SK-N-SH (cell line): Measurements from ENCODE around the gene GCLC. TPM values are rescaled to one million over a fixed set of nuclear protein-coding genes. Genes with fewer than 3 reads are reported as not detected.

Source experiments
- CTCF ChIA-PET: fragments of 300-600, 350-600 bp; formaldehyde crosslinking; extraction: SDS; loops from one replicate; lab custom pipeline; 2021; lab: Yijun Ruan, JAX
- POLR2A ChIA-PET: fragments of 350-600 bp; sonication (Branson Sonifier 250); formaldehyde crosslinking; extraction: SDS; loops from one replicate; lab custom pipeline; 2020; ENCODE audit warnings: antibody characterized with exemption, inconsistent platforms; lab: Yijun Ruan, JAX
- DNase-seq: peaks from one replicate; pipeline ENCODE4 v3.0.0; 2012
- H2AFZ ChIP-seq: fragments of 200-600 bp; sonication (generic); 2 replicates; pipeline ENCODE4 v1.8.1; 2016; ENCODE audit warnings: antibody characterized with exemption, mild to moderate bottlenecking, low read depth
- H3F3A ChIP-seq: fragments of 200-600 bp; sonication (generic); replicated peaks from 2 replicates; pipeline ENCODE3; 2016; ENCODE audit warnings: antibody characterized with exemption, mild to moderate bottlenecking; ENCODE audit not compliant: insufficient read depth
- H3K27ac ChIP-seq, 2 experiments: fragments of 200-500 bp in 1 of 2; fragments of 200-600 bp in 1 of 2; sonication (Bioruptor generic) in 1 of 2; sonication (generic), shearing (Covaris generic) in 1 of 2; 2 replicates each; pipeline versions ENCODE4 v1.5.1 to v1.6.1; 2014 to 2016; ENCODE audit warnings: low read depth in 2 of 2, inconsistent platforms in 1 of 2, low read length in 1 of 2, mild to moderate bottlenecking in 1 of 2, mixed read lengths in 1 of 2
- H3K27me3 ChIP-seq: fragments of 200-600 bp; sonication (generic), shearing (Covaris generic); 2 replicates; pipeline ENCODE4 v1.6.1; 2016; ENCODE audit warnings: mixed run types; ENCODE audit not compliant: insufficient read depth
- H3K36me3 ChIP-seq, 2 experiments: fragments of 200-500 bp in 1 of 2; fragments of 200-600 bp in 1 of 2; sonication (Bioruptor generic) in 1 of 2; sonication (generic) in 1 of 2; replicated peaks in 1 of 2; 2 replicates each; pipeline versions ENCODE3 to v1.5.1; 2014 to 2016; ENCODE audit warnings: low read length in 1 of 2, mild to moderate bottlenecking in 1 of 2; ENCODE audit not compliant: insufficient read depth in 2 of 2, control insufficient read depth in 1 of 2
- H3K4me1 ChIP-seq, 2 experiments: fragments of 200-500 bp in 1 of 2; fragments of 200-600 bp in 1 of 2; sonication (Bioruptor generic) in 1 of 2; sonication (generic), shearing (Covaris generic) in 1 of 2; 2 replicates each; pipeline versions ENCODE4 v1.5.1 to v1.6.1; 2014 to 2016; ENCODE audit warnings: low read depth in 1 of 2, low read length in 1 of 2, mixed run types in 1 of 2; ENCODE audit not compliant: insufficient read depth in 2 of 2, control insufficient read depth in 1 of 2
- H3K4me2 ChIP-seq: fragments of 200-600 bp; sonication (generic), shearing (Covaris generic); 2 replicates; pipeline ENCODE4 v1.6.1; 2017; ENCODE audit warnings: mixed run types
- H3K4me3 ChIP-seq, 2 experiments: fragments of 200-500 bp in 1 of 2; fragments of 200-600 bp in 1 of 2; sonication (Bioruptor generic) in 1 of 2; sonication (generic), shearing (Covaris generic) in 1 of 2; 2 replicates each; pipeline versions ENCODE4 v1.5.1 to v1.8.1; 2014 to 2016; ENCODE audit warnings: low read depth in 2 of 2, inconsistent platforms in 1 of 2, low read length in 1 of 2, mild to moderate bottlenecking in 1 of 2, mixed read lengths in 1 of 2, moderate library complexity in 1 of 2
- H3K79me2 ChIP-seq: fragments of 200-600 bp; sonication (generic); 2 replicates; pipeline ENCODE4 v1.8.1; 2017; ENCODE audit warnings: mild to moderate bottlenecking; ENCODE audit not compliant: insufficient read depth
- H3K9ac ChIP-seq: fragments of 200-600 bp; sonication (generic); 2 replicates; pipeline ENCODE4 v1.6.1; 2017; ENCODE audit warnings: mixed run types
- H3K9me2 ChIP-seq: fragments of 200-600 bp; sonication (generic); 2 replicates; pipeline ENCODE4 v1.6.1; 2017; ENCODE audit warnings: mixed run types
- H3K9me3 ChIP-seq: fragments of 200-600 bp; sonication (generic); 2 replicates; pipeline ENCODE4 v1.6.1; 2017; ENCODE audit warnings: mixed run types, mild to moderate bottlenecking, moderate library complexity
- H4K20me1 ChIP-seq: fragments of 200-600 bp; sonication (generic); 2 replicates; pipeline ENCODE4 v1.6.1; 2017; ENCODE audit warnings: mild to moderate bottlenecking, mixed run types; ENCODE audit not compliant: insufficient read depth
- EZH2phosphoT487 ChIP-seq: fragments of 200-600 bp; sonication (generic); IDR thresholded peaks from 2 replicates; pipeline ENCODE4 v1.6.1; 2017; ENCODE audit warnings: low read depth, mixed run types, mild to moderate bottlenecking, antibody characterized with exemption, moderate library complexity, borderline replicate concordance
- FOSL2 ChIP-seq: IDR thresholded peaks from 2 replicates; pipeline ENCODE4 v1.4.0; 2012; ENCODE audit warnings: low read depth, mild to moderate bottlenecking, moderate library complexity, borderline replicate concordance
- FOXJ3 ChIP-seq: sonication (generic); formaldehyde crosslinking; IDR thresholded peaks from 2 replicates; pipeline ENCODE4 v1.5.1; 2020; ENCODE audit warnings: mild to moderate bottlenecking, missing genetic modification reagents
- NFIC ChIP-seq: IDR thresholded peaks from 2 replicates; pipeline ENCODE4 v1.4.0; 2012; ENCODE audit warnings: borderline replicate concordance
- NRF1 ChIP-seq: IDR thresholded peaks from 2 replicates; pipeline ENCODE4 v1.6.1; 2012; ENCODE audit warnings: low read depth, mild to moderate bottlenecking, low read length
- RAD21 ChIP-seq: IDR thresholded peaks from 2 replicates; pipeline ENCODE4 v1.6.1; 2012; ENCODE audit warnings: mild to moderate bottlenecking, low read length
- RCOR1 ChIP-seq: fragments of 150-350 bp; IDR thresholded peaks from 2 replicates; pipeline ENCODE4 v1.6.1; 2017; ENCODE audit warnings: antibody characterized with exemption, low read length
- TCF12 ChIP-seq: IDR thresholded peaks from 2 replicates; pipeline ENCODE4 v1.4.0; 2012
- TEAD4 ChIP-seq: IDR thresholded peaks from 2 replicates; pipeline ENCODE4 v1.4.0; 2012; ENCODE audit warnings: mild to moderate bottlenecking, borderline replicate concordance; ENCODE audit not compliant: insufficient read depth
- WGBS: methylation state at CpG from one replicate; pipeline ENCODE4 v1.1.6; 2017; ENCODE audit warnings: low lambda C conversion rate; 5-methylcytosine and 5-hydroxymethylcytosine counted together
- polyA plus RNA-seq, 3 experiments: library from polyadenylated mRNA; depleted of rRNA; stranded (reverse); fragments of >200 nt; gene quantifications; 2 replicates each; pipeline ENCODE4 v1.2.3, GENCODE V29; 2012
- TF ChIP-seq, protein P1 (sequence below): IDR thresholded peaks from 2 replicates; pipeline ENCODE4 v1.4.0; 2012; ENCODE audit warnings: low read depth, borderline replicate concordance
- TF ChIP-seq, protein P2 (sequence below): IDR thresholded peaks from 2 replicates; pipeline ENCODE4 v1.6.1; 2012; ENCODE audit warnings: mild to moderate bottlenecking, low read depth, low read length, moderate library complexity
- TF ChIP-seq, protein P3 (sequence below): fragments of 150-350 bp; IDR thresholded peaks from 2 replicates; pipeline ENCODE4 v1.6.1; 2017; ENCODE audit warnings: antibody characterized with exemption, low read length, low read depth, borderline replicate concordance

GCLC gene
- polyA plus RNA-seq, 1 of the 3 experiments (the other 2 are of a cell fraction) = 7.5 TPM

DNA sequence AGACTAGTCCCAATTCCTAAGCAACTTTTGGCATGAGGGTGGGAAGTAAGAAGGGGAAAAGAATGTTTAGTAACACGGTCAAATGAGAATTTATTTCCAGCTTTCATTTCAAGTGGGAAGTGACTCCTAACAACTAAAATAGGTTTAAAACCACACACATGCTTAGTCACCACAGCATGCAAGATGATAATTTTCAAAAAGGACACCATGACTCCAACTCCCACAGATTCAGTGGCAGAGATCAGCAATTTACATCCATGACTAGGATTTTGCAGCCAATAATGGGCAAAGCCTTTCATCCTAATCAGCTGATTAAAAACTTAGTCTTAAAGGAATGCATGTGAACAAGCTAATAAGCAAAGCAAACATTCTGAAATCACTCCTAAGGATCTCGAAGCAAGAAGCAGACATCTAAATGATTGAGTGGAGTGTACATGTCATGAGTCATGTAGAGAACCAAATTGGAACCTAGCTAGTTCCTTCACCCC is 48.1 kb upstream of the GCLC start:
- ChIA-PET CTCF (interaction anchor here (0.6 to 1.0 kb wide), 3 partner anchors 12 to 101 kb away, joined by 3 to 5 read pairs (median 4); no protein-coding TSS in a partner anchor), POLR2A (no interaction called here)
- Histone ChIP-seq H3K27me3 (no peaks in the 10 kb centered on the region), H4K20me1 (no peaks in the 10 kb centered on the region), H3K36me3 (no peaks in the 10 kb centered on the region), H3K4me2 (no peak overlapping the region), H3K79me2 (no peaks in the 10 kb centered on the region), H3K9me3 (no peaks in the 10 kb centered on the region), H3K4me3 (no peak overlapping the region), H3F3A (no peaks in the 10 kb centered on the region), H3K9ac (no peak overlapping the region), H2AFZ (no peak overlapping the region), H3K27ac (no peak overlapping the region), H3K4me1 (no peaks in the 10 kb centered on the region; a peak in 1 of 4 replicates), H3K9me2 (no peaks in the 10 kb centered on the region)
- 30% methylated on average over 2 of the region's 2 CpGs for WGBS
- TF ChIP-seq RCOR1 (no peak), TCF12 (no peak)
- TF ChIP-seq, protein P1, sequence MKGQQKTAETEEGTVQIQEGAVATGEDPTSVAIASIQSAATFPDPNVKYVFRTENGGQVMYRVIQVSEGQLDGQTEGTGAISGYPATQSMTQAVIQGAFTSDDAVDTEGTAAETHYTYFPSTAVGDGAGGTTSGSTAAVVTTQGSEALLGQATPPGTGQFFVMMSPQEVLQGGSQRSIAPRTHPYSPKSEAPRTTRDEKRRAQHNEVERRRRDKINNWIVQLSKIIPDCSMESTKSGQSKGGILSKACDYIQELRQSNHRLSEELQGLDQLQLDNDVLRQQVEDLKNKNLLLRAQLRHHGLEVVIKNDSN = no peak
- no peak for DNase-seq

DNA sequence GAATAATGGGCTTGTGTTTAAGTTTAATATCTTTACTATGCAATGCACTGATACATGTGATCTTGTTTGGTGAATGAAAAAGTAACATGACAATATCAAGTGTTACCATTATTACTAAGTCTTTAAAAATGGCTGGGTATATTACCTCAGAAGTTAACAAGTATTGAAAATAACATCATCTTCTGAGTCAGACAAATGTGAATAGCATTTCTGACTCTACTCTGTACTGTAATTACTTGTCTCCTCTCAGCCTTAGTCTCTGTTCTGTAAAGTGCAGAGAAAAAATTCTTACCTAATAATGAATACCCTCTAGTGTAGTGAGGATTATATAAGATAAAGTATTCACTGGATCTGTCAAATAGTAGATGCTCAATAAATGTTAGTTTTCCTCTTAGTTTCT is 47.0 kb upstream of the GCLC start:
- Histone ChIP-seq H3K36me3 (no peaks in the 10 kb centered on the region), H3K9me3 (no peaks in the 10 kb centered on the region), H3K79me2 (no peaks in the 10 kb centered on the region), H3K4me3 (no peak overlapping the region), H3K27me3 (no peaks in the 10 kb centered on the region), H3K4me2 (no peak overlapping the region), H3K9ac (no peak overlapping the region), H3K9me2 (no peaks in the 10 kb centered on the region), H3F3A (no peaks in the 10 kb centered on the region), H3K4me1 (no peaks in the 10 kb centered on the region; a peak in 1 of 4 replicates), H4K20me1 (no peaks in the 10 kb centered on the region), H3K27ac (no peak overlapping the region), H2AFZ (no peak overlapping the region)
- DNase-seq = no peak
- ChIA-PET POLR2A (no interaction called here), CTCF (no interaction called here)
- TF ChIP-seq RAD21 = no peak
- no peak for TF ChIP-seq NFIC
- TF ChIP-seq, protein P1 = no peak
- no peak for TF ChIP-seq FOXJ3
- TF ChIP-seq, protein P2, sequence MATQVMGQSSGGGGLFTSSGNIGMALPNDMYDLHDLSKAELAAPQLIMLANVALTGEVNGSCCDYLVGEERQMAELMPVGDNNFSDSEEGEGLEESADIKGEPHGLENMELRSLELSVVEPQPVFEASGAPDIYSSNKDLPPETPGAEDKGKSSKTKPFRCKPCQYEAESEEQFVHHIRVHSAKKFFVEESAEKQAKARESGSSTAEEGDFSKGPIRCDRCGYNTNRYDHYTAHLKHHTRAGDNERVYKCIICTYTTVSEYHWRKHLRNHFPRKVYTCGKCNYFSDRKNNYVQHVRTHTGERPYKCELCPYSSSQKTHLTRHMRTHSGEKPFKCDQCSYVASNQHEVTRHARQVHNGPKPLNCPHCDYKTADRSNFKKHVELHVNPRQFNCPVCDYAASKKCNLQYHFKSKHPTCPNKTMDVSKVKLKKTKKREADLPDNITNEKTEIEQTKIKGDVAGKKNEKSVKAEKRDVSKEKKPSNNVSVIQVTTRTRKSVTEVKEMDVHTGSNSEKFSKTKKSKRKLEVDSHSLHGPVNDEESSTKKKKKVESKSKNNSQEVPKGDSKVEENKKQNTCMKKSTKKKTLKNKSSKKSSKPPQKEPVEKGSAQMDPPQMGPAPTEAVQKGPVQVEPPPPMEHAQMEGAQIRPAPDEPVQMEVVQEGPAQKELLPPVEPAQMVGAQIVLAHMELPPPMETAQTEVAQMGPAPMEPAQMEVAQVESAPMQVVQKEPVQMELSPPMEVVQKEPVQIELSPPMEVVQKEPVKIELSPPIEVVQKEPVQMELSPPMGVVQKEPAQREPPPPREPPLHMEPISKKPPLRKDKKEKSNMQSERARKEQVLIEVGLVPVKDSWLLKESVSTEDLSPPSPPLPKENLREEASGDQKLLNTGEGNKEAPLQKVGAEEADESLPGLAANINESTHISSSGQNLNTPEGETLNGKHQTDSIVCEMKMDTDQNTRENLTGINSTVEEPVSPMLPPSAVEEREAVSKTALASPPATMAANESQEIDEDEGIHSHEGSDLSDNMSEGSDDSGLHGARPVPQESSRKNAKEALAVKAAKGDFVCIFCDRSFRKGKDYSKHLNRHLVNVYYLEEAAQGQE = no peak
- no peak for TF ChIP-seq FOSL2
- TF ChIP-seq, protein P3, sequence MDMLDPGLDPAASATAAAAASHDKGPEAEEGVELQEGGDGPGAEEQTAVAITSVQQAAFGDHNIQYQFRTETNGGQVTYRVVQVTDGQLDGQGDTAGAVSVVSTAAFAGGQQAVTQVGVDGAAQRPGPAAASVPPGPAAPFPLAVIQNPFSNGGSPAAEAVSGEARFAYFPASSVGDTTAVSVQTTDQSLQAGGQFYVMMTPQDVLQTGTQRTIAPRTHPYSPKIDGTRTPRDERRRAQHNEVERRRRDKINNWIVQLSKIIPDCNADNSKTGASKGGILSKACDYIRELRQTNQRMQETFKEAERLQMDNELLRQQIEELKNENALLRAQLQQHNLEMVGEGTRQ = no peak
- TF ChIP-seq EZH2phosphoT487 = no peak
- no peak for TF ChIP-seq TEAD4
- TF ChIP-seq RCOR1 = no peak
- no peak for TF ChIP-seq NRF1
